GM19035 (cell line): ENCODE data around the gene GLIS1.
"Not testable (repeated sequence)": the region's sequence is repeated elsewhere in the genome, so short reads cannot be mapped to it uniquely, and the experiment has no call there.

Source experiments
- ATAC-seq: cut with Tn5 transposase; IDR thresholded peaks from one replicate; pipeline ENCODE4 v1.9.1; 2021; ENCODE audit not compliant: unreplicated experiment

GLIS1 gene

GRCh38 chr1:53739109-53739681, at the start of gene GLIS1:
GLIS1 (minus strand) TSS chr1:53739164; CDS start chr1:53738064, 1,100 bp downstream.
- peak; percentile 91 for ATAC-seq

GRCh38 chr1:53787655-53788054, 48.7 kb upstream of the GLIS1 start:
- no peak for ATAC-seq

GRCh38 chr1:53783056-53783455, 44.1 kb upstream of the GLIS1 start:
- no peak for ATAC-seq

GRCh38 chr1:53781654-53782053, 42.7 kb upstream of the GLIS1 start:
- no peak for ATAC-seq

GRCh38 chr1:53777272-53777671, 38.3 kb upstream of the GLIS1 start:
- ATAC-seq = no peak

GRCh38 chr1:53771648-53772047, 32.7 kb upstream of the GLIS1 start:
- ATAC-seq = no peak

- ATAC-seq = no peak
These were observed 30.8 kb upstream of the GLIS1 start for GRCh38 chr1:53769780-53770179.

GRCh38 chr1:53769184-53769583, 30.2 kb upstream of the GLIS1 start:
- no peak for ATAC-seq

- no peak for ATAC-seq
These were observed 28.0 kb upstream of the GLIS1 start for GRCh38 chr1:53766831-53767405.

- ATAC-seq = no peak
These were observed 27.3 kb upstream of the GLIS1 start for GRCh38 chr1:53766194-53766742.

- no peak for ATAC-seq
These were observed 26.7 kb upstream of the GLIS1 start for GRCh38 chr1:53765657-53766056.

- ATAC-seq = no peak
These were observed 24.9 kb upstream of the GLIS1 start for GRCh38 chr1:53763911-53764310.

- no peak for ATAC-seq
These were observed 24.5 kb upstream of the GLIS1 start for GRCh38 chr1:53763461-53763860.

GRCh38 chr1:53760497-53760896, 21.5 kb upstream of the GLIS1 start:
- ATAC-seq = not testable (repeated sequence)

- no peak for ATAC-seq
These were observed 16.9 kb upstream of the GLIS1 start for GRCh38 chr1:53755874-53756273.

GRCh38 chr1:53754484-53755312, 15.7 kb upstream of the GLIS1 start:
- ATAC-seq = no peak

GRCh38 chr1:53752281-53752680, 13.3 kb upstream of the GLIS1 start:
- no peak for ATAC-seq

- ATAC-seq = no peak
These were observed 8.9 kb upstream of the GLIS1 start for GRCh38 chr1:53747841-53748240.

GRCh38 chr1:53740621-53741105, 1.7 kb upstream of the GLIS1 start:
- ATAC-seq = no peak

- ATAC-seq = peak; percentile 27
These were observed 507 bp downstream of the GLIS1 start for GRCh38 chr1:53738205-53739108.
